GM12801 (cell line): Measurements from ENCODE around the gene SLC30A9.

Source experiments
- CTCF ChIP-seq: IDR thresholded peaks from one replicate; pipeline ENCODE4 v1.5.1; 2011; ENCODE audit warnings: control low read depth; ENCODE audit not compliant: insufficient read length; ENCODE audit errors: extremely low read depth

The SLC30A9 gene

GRCh38 chr4:42136371-42136770 lies 146.0 kb downstream of the SLC30A9 start:
- TF ChIP-seq CTCF: no peak
